GM10248 (cell line): Measurements from ENCODE around the gene ZNF750.

Experiments used
- CTCF ChIA-PET: fragments of 300-600 bp; sonication (Branson Sonifier 250); formaldehyde crosslinking; extraction: SDS; loops from one replicate; lab custom pipeline; 2021; ENCODE audit warnings: antibody characterized with exemption; lab: Yijun Ruan, JAX
- POLR2A ChIA-PET: fragments of 350-650 bp; sonication (Branson Sonifier 250); formaldehyde crosslinking; extraction: SDS; loops from one replicate; lab custom pipeline; 2020; ENCODE audit warnings: antibody characterized with exemption; lab: Yijun Ruan, JAX
- DNase-seq: peaks from one replicate; pipeline ENCODE4 v3.0.0; 2012; ENCODE audit errors: extremely low spot score
- TF ChIP-seq, protein P1 (sequence below): IDR thresholded peaks from 2 replicates; pipeline ENCODE4 v1.5.1; 2012; ENCODE audit warnings: mild to moderate bottlenecking, low read depth; ENCODE audit errors: extremely low read depth, missing control alignments, control extremely low read depth

The ZNF750 gene

DNA sequence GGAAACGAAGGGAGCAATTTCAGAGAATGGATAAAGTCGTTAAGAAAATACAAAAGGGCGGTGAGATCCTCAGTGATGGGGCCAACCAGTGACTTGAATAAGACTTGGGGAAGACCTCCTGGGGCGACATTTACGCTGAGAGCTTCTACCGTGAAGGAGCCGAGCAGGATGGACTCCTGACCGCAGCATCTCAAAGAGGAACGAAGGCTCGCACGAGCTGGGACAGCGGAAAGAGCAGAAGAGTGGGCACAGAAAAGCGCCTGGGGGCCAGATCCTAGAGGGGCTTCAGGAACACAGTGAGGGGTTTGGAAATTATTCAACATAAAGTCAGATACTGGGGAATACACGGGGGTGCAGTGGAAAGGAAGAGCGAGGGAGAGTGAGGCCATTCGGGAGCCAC, 17.5 kb downstream of the ZNF750 start:
- CTCF ChIA-PET = interaction anchor here (1.2 to 3.3 kb wide), 3 partner anchors 13 to 41 kb away, joined by 3 to 9 read pairs (median 4); no protein-coding TSS in a partner anchor
- TF ChIP-seq, protein P1, sequence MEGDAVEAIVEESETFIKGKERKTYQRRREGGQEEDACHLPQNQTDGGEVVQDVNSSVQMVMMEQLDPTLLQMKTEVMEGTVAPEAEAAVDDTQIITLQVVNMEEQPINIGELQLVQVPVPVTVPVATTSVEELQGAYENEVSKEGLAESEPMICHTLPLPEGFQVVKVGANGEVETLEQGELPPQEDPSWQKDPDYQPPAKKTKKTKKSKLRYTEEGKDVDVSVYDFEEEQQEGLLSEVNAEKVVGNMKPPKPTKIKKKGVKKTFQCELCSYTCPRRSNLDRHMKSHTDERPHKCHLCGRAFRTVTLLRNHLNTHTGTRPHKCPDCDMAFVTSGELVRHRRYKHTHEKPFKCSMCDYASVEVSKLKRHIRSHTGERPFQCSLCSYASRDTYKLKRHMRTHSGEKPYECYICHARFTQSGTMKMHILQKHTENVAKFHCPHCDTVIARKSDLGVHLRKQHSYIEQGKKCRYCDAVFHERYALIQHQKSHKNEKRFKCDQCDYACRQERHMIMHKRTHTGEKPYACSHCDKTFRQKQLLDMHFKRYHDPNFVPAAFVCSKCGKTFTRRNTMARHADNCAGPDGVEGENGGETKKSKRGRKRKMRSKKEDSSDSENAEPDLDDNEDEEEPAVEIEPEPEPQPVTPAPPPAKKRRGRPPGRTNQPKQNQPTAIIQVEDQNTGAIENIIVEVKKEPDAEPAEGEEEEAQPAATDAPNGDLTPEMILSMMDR = no peak
- DNase-seq = no peak
- POLR2A ChIA-PET = no interaction called here

DNA sequence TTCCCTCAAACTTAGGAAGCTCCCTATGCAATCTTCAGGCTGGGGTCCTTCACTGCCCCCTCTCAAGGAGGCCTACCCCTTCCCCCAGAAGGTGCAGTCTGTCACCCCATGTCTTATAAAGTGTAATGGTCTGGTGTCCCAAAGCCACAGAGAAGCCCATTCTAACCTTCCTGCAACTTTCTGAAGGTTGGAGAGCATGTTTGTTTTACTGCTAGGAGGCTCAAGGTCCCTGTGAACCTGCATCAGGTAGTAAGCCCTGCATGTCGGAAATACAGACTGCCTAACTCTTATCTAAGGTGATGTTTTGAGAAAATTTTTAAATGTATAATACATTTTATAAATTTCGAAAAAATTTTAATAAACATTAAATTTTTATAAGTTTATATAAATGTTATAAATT, 18.3 kb downstream of the ZNF750 start:
- DNase-seq = no peak
- ChIA-PET CTCF (interaction anchor here (1.4 to 3.3 kb wide), 2 partner anchors 14 to 22 kb away, joined by 3 to 9 read pairs; no protein-coding TSS in a partner anchor), POLR2A (no interaction called here)
- TF ChIP-seq, protein P1 = no peak

DNA sequence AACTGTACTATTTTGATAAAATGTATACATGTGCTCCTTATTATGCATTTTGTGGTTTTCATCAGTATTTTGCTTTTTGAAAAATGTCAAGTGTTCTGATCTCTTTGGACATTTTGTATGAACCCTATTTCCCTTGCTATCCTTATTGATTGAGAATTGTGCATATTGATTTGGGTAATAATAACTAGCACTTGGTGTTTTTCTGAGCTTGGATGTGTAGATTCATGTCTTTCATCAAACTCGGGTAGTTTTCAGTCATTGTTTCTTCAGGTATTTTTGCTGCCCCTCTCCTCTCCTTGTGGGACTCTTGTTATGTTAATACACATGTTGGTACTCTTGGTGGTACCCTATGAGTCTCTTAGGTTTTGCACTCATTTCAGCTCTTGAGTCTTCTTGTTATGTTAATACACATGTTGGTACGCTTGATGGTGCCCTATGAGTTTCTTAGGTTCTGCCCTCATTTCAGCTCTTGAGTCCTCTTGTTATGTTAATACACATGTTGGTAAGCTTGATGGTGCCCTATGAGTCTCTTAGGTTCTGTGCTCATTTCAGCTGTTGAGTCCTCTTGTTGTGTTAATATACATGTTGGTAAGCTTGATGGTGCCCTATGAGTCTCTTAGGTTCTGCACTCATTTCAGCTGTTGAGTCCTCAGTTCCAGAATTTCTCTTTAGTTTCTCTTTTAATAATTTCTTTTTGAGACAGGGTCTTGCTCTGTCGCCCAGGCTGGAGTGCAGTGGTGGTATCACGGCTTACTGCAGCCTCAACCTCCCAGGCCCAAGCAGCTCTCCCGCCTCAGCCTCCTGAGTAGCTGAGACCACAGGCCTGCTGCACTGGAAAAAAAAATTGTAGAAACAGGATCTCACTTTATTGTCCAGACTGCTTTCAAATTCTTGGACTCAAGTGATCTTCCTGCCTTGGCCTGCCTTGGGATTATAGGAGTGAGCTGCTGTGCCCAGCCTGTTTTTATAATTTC, 19.3 kb downstream of the ZNF750 start:
- DNase-seq = no peak
- TF ChIP-seq, protein P1 = no peak
- ChIA-PET POLR2A (no interaction called here), CTCF (interaction anchor here (1.4 to 3.3 kb wide), 2 partner anchors 15 to 23 kb away, joined by 3 to 9 read pairs; no protein-coding TSS in a partner anchor)

DNA sequence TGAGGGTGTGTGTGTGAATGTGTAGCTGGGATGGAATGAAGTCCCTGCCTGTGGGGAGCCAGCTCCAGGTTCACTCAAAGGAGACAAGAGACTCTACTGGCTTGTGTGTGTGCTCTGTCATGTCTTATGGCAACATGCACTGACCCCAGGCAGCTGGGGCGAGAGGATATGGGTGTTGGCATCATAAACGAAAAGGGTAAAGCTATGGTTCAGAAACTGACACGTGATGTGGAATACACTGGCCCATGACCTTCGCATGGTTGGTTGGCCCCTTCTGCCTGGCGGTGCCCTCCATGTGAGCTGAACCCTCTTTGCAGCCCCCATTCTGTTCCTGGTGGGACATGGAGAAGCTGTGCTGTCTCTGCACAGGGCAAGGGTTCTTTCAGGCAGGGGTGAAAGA, 21.9 kb downstream of the ZNF750 start:
- ChIA-PET POLR2A (no interaction called here), CTCF (interaction anchor here (0.9 to 1.5 kb wide), 9 partner anchors 11 to 388 kb away, joined by 3 to 5 read pairs (median 3); partner anchors contain the start of gene ZNF750)
- TF ChIP-seq, protein P1 = no peak
- DNase-seq = no peak

DNA sequence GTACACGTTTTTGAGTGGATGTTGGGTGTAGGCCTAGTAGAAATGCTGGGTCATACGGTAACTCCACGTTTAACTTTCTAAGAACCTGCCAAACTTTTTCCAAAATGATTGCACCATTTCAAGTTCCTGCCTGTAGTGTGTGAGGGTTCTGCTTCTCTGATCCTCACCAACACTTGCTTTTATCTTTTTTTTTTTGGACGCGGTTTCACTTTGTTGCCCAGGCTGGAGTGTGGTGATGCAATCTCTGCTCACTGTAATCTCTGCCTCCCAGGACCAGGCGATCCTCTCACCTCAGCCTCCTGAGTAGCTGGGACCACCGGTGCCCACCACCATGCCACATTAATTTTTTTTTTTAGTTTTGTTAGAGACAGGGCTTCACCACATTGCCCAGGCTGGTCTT, 23.5 kb downstream of the ZNF750 start:
- DNase-seq = no peak
- ChIA-PET CTCF (interaction anchor here (1.4 to 1.5 kb wide), 2 partner anchors 34 to 54 kb away, joined by 3 to 5 read pairs; no protein-coding TSS in a partner anchor), POLR2A (no interaction called here)
- TF ChIP-seq, protein P1 = no peak

DNA sequence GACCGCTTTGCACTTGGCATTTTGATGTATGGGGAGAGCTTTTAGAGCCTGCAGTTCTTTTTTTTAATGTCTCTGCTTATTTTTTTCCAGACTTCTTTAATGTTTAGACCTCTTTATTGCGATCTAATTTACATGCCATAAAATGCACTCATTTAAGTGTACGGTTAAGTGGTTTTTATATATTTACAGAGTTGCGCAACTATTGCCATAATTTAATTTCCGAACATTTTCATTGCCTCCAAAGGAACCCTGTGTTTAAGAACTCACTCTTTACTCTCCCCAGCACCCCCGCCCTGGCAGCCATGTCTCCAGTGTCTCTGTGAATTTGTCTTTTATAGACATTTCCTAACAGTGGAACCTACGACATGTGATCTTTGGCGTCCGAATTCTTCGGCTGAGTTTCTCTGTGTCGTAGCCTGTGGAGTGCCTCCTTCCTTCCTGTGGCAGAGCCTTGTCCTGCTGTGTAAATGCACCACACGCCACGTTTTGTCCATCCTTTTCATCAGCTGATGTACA, 24.0 kb downstream of the ZNF750 start:
- TF ChIP-seq, protein P1 = no peak
- POLR2A ChIA-PET = no interaction called here
- CTCF ChIA-PET = no interaction called here
- no peak for DNase-seq
